Activated naive CD4-positive, alpha-beta T cell treated with anti-CD3 and anti-CD28 coated beads for 36 hours (primary cell): ENCODE data around the gene TPST2. TPM values are rescaled to one million over a fixed set of nuclear protein-coding genes. Genes with fewer than 3 reads are reported as not detected.
A peak's percentile ranks its signal among the peaks of the same experiment; 100 is the strongest.
"Not testable (repeated sequence)": the region's sequence is repeated elsewhere in the genome, so short reads cannot be mapped to it uniquely, and the experiment has no call there.

Source experiments
- CTCF ChIA-PET: fragments of 350-600 bp; sonication (Branson Sonifier 250); formaldehyde crosslinking; loops from one replicate; lab custom pipeline; 2021; ENCODE audit warnings: antibody characterized with exemption; lab: Charles Lee
- DNase-seq: peaks from one replicate; pipeline ENCODE4 v3.0.0-alpha.2; 2020
- H3K27ac Mint-ChIP-seq: one replicate; pipeline ENCODE4 v1.8.0; 2021; ENCODE audit warnings: mild to moderate bottlenecking, mixed read lengths
- H3K27me3 Mint-ChIP-seq: one replicate; pipeline ENCODE4 v1.8.0; 2021; ENCODE audit warnings: low read depth, mixed read lengths
- H3K36me3 Mint-ChIP-seq: one replicate; pipeline ENCODE4 v1.8.0; 2021; ENCODE audit warnings: low read depth, mixed read lengths
- H3K4me1 Mint-ChIP-seq: one replicate; pipeline ENCODE4 v1.8.0; 2021; ENCODE audit warnings: low read depth, mixed read lengths
- H3K4me3 Mint-ChIP-seq: one replicate; pipeline ENCODE4 v1.8.0; 2021; ENCODE audit warnings: mild to moderate bottlenecking, moderate library complexity, mixed read lengths
- H3K9me3 Mint-ChIP-seq: one replicate; pipeline ENCODE4 v1.8.0; 2021; ENCODE audit warnings: mixed read lengths
- intact Hi-C: fragments of 100-400 bp; cut with micrococcal nuclease; formaldehyde crosslinking; loops from one replicate; pipeline ENCODE4 v1.15.1; 2023
- total RNA-seq, 2 experiments: library from RNA; stranded (reverse); gene quantifications; one replicate each; pipeline ENCODE4 v1.2.3, GENCODE V29; 2021

Gene TPST2
- total RNA-seq, 2 experiments from 2014 or later = 21.0 to 21.9 TPM

GRCh38 chr22:26618455-26618854, 28.5 kb upstream of the TPST2 start:
- H3K36me3 Mint-ChIP-seq = no peaks in the 10 kb centered on the region
- intact Hi-C loops = no loop called here
- no peak overlapping the region for H3K27ac Mint-ChIP-seq
- DNase-seq = no peak
- CTCF ChIA-PET = no interaction called here
- no peaks in the 10 kb centered on the region for H3K9me3 Mint-ChIP-seq
- no peaks in the 10 kb centered on the region for H3K4me1 Mint-ChIP-seq
- H3K4me3 Mint-ChIP-seq = no peak overlapping the region
- H3K27me3 Mint-ChIP-seq = no peaks in the 10 kb centered on the region

- intact Hi-C loops = no loop called here
- Mint-ChIP-seq H3K4me3 (no peak within 1 kb of the TSS), H3K27me3 (no peaks in the 10 kb centered on the region), H3K27ac (no peak within 1 kb of the TSS), H3K36me3 (no peaks in the 10 kb centered on the region), H3K4me1 (no peaks in the 10 kb centered on the region), H3K9me3 (no peaks in the 10 kb centered on the region)
- CTCF ChIA-PET = interaction anchor here (1.4 kb wide), 1 partner anchor 26 kb away, joined by 4 read pairs; no protein-coding TSS in a partner anchor
- DNase-seq = no peak
Measured at GRCh38 chr22:26617271-26618199, 27.6 kb upstream of the TPST2 start, which contains the start of gene CRYBB1. TSS of gene CRYBB1 (minus strand) at chr22:26618027. CDS start at chr22:26616319, 1,708 bp downstream.

- Mint-ChIP-seq H3K27ac (no peak overlapping the region), H3K4me1 (no peaks in the 10 kb centered on the region), H3K27me3 (no peaks in the 10 kb centered on the region), H3K9me3 (no peaks in the 10 kb centered on the region), H3K4me3 (no peak overlapping the region), H3K36me3 (no peaks in the 10 kb centered on the region)
- DNase-seq = no peak
- CTCF ChIA-PET = interaction anchor here (0.6 to 1.4 kb wide), 2 partner anchors 27 to 393 kb away, joined by 3 to 4 read pairs; no protein-coding TSS in a partner anchor
- intact Hi-C loops = no loop called here
Measured at GRCh38 chr22:26616650-26617049, 26.7 kb upstream of the TPST2 start.

- DNase-seq = no peak
- H3K27ac Mint-ChIP-seq = no peak overlapping the region
- CTCF ChIA-PET = interaction anchor here (0.6 to 1.4 kb wide), 2 partner anchors 28 to 392 kb away, joined by 3 to 4 read pairs; no protein-coding TSS in a partner anchor
- H3K4me3 Mint-ChIP-seq = no peak overlapping the region
- H3K27me3 Mint-ChIP-seq = no peaks in the 10 kb centered on the region
- no peaks in the 10 kb centered on the region for H3K36me3 Mint-ChIP-seq
- intact Hi-C loops = no loop called here
- no peaks in the 10 kb centered on the region for H3K9me3 Mint-ChIP-seq
- no peaks in the 10 kb centered on the region for H3K4me1 Mint-ChIP-seq
Measured at GRCh38 chr22:26615830-26616435, 26.0 kb upstream of the TPST2 start.

GRCh38 chr22:26615149-26615548, 25.2 kb upstream of the TPST2 start:
- Mint-ChIP-seq H3K27ac (no peak overlapping the region), H3K4me3 (no peak overlapping the region), H3K36me3 (no peaks in the 10 kb centered on the region), H3K9me3 (no peaks in the 10 kb centered on the region), H3K27me3 (no peaks in the 10 kb centered on the region), H3K4me1 (peaks cover 3% of the 10 kb centered on the region)
- CTCF ChIA-PET = no interaction called here
- no peak for DNase-seq
- intact Hi-C loops = no loop called here

GRCh38 chr22:26614322-26614721, 24.4 kb upstream of the TPST2 start:
- Mint-ChIP-seq H3K4me3 (no peak overlapping the region), H3K27me3 (no peaks in the 10 kb centered on the region), H3K27ac (no peak overlapping the region), H3K4me1 (peaks cover 6% of the 10 kb centered on the region), H3K36me3 (no peaks in the 10 kb centered on the region), H3K9me3 (no peaks in the 10 kb centered on the region)
- intact Hi-C loops = no loop called here
- CTCF ChIA-PET = interaction anchor here (0.8 kb wide), 1 partner anchor 17 kb away, joined by 4 read pairs; no protein-coding TSS in a partner anchor
- no peak for DNase-seq

GRCh38 chr22:26613753-26614152, 23.8 kb upstream of the TPST2 start:
- H3K27me3 Mint-ChIP-seq, H3K4me1 Mint-ChIP-seq, H3K9me3 Mint-ChIP-seq, H3K36me3 Mint-ChIP-seq, DNase-seq, H3K27ac Mint-ChIP-seq, H3K4me3 Mint-ChIP-seq, intact Hi-C loops: not testable (repeated sequence)
- CTCF ChIA-PET = interaction anchor here (0.8 kb wide), 1 partner anchor 17 kb away, joined by 4 read pairs; no protein-coding TSS in a partner anchor

- intact Hi-C loops = no loop called here
- CTCF ChIA-PET = interaction anchor here (0.6 kb wide), 1 partner anchor 1365 kb away, joined by 4 read pairs; no protein-coding TSS in a partner anchor
- Mint-ChIP-seq H3K4me1 (peaks cover 6% of the 10 kb centered on the region), H3K27me3 (no peaks in the 10 kb centered on the region), H3K27ac (no peak overlapping the region), H3K4me3 (no peak overlapping the region), H3K36me3 (no peaks in the 10 kb centered on the region), H3K9me3 (no peaks in the 10 kb centered on the region)
- DNase-seq = no peak
Measured at GRCh38 chr22:26612652-26613051, 22.7 kb upstream of the TPST2 start.

- Mint-ChIP-seq H3K4me3 (no peak overlapping the region), H3K27me3 (no peaks in the 10 kb centered on the region), H3K4me1 (peaks cover 8% of the 10 kb centered on the region), H3K27ac (no peak overlapping the region), H3K9me3 (no peaks in the 10 kb centered on the region), H3K36me3 (no peaks in the 10 kb centered on the region)
- CTCF ChIA-PET = no interaction called here
- no peak for DNase-seq
- intact Hi-C loops = no loop called here
Measured at GRCh38 chr22:26610996-26611395, 21.1 kb upstream of the TPST2 start.

GRCh38 chr22:26610072-26610958, 20.4 kb upstream of the TPST2 start:
- CTCF ChIA-PET = no interaction called here
- Mint-ChIP-seq H3K27ac (no peak overlapping the region), H3K4me1 (peaks cover 8% of the 10 kb centered on the region), H3K4me3 (no peak overlapping the region), H3K36me3 (no peaks in the 10 kb centered on the region), H3K9me3 (no peaks in the 10 kb centered on the region), H3K27me3 (no peaks in the 10 kb centered on the region)
- intact Hi-C loops = no loop called here
- DNase-seq = peak; percentile 52

- intact Hi-C loops = no loop called here
- Mint-ChIP-seq H3K4me1 (peaks cover 8% of the 10 kb centered on the region), H3K27me3 (no peaks in the 10 kb centered on the region), H3K27ac (no peak overlapping the region), H3K9me3 (no peaks in the 10 kb centered on the region), H3K36me3 (no peaks in the 10 kb centered on the region), H3K4me3 (no peak overlapping the region)
- CTCF ChIA-PET = no interaction called here
- DNase-seq = no peak
Measured at GRCh38 chr22:26609287-26609686, 19.4 kb upstream of the TPST2 start.

GRCh38 chr22:26608129-26608528, 18.2 kb upstream of the TPST2 start:
- H3K36me3 Mint-ChIP-seq = no peaks in the 10 kb centered on the region
- no peak for DNase-seq
- H3K27ac Mint-ChIP-seq = no peak overlapping the region
- H3K4me3 Mint-ChIP-seq = no peak overlapping the region
- intact Hi-C loops = no loop called here
- no peaks in the 10 kb centered on the region for H3K27me3 Mint-ChIP-seq
- H3K4me1 Mint-ChIP-seq = peaks cover 8% of the 10 kb centered on the region
- H3K9me3 Mint-ChIP-seq = no peaks in the 10 kb centered on the region
- CTCF ChIA-PET = interaction anchor here (0.6 kb wide), 1 partner anchor 607 kb away, joined by 5 read pairs; no protein-coding TSS in a partner anchor
